ENCODE results near the gene TRIM14. TPM values are rescaled to one million over a fixed set of nuclear protein-coding genes. Genes with fewer than 3 reads are reported as not detected.

TRIM14 gene, protein sequence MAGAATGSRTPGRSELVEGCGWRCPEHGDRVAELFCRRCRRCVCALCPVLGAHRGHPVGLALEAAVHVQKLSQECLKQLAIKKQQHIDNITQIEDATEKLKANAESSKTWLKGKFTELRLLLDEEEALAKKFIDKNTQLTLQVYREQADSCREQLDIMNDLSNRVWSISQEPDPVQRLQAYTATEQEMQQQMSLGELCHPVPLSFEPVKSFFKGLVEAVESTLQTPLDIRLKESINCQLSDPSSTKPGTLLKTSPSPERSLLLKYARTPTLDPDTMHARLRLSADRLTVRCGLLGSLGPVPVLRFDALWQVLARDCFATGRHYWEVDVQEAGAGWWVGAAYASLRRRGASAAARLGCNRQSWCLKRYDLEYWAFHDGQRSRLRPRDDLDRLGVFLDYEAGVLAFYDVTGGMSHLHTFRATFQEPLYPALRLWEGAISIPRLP
- total RNA-seq (2021) = 11.9 to 18.4 TPM (median 18.2 TPM) in 3 replicates
- percentile 51 among the genes with signal in this experiment for Bru-seq, nascent RNA
- long read RNA-seq, experiment 1, full-length matches to known transcripts = 46 of 72 reads
- long read RNA-seq, experiment 1, partial matches to known transcripts = 4 of 72 reads
- long read RNA-seq, experiment 1, other reads (novel, unspliced or antisense) = 22 of 72 reads
- long read RNA-seq, experiment 2, partial matches to known transcripts = 1 of 19 reads
- long read RNA-seq, experiment 2, other reads (novel, unspliced or antisense) = 18 of 19 reads
- long read RNA-seq, experiment 3 = 0 reads

DNA sequence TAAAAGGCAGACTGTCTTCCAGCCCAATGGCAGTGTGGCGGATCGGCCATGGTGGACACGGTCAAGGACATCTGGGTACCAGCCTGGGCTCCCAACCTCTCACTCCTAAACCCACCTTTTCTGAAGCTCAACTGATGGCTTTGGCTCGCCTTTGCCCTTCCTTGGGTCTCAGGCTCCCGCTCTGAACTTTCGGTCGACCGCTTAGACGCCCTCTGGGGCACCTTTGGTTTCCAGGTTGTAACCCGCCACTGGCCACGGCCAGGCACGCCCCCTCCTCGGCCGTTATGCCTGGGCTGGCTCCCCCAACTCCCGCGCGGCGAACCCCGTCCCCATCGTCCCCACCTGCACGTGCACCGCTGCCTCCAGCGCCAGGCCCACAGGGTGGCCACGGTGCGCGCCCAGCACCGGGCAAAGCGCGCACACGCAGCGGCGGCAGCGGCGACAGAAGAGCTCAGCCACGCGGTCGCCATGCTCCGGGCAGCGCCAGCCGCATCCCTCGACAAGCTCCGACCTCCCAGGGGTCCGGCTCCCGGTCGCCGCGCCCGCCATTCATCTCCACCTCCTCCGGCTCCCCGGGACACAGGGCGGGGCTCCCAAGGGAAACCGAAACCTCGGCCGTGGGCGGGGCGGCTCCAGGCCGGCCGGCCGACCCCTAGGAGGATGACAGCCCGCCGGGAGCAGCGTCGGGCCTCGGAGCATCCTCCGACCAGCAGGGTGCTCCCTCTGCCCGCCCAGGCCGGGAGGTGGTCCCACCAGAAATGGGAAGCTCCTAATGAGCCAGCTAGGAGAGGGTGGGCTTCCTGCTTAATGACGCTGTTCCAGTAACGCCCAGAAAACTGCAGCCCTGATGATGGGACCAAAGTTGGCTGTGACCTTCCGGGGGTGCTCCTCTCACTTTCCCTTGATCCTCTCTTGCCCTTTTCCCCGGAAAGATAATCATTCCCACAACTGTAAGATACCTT, at the start of gene TRIM14:
Gene TRIM14, minus strand, starts transcription at position 583 of the 962 bp plus-strand sequence. Its CDS starts 34 bp downstream, at position 549.
- peak; percentile 73 for DNase-seq (ENCODE audit: low spot score)
- CTCF ChIA-PET = interaction anchor here (0.6 to 2.7 kb wide), 23 partner anchors 14 to 167 kb away, joined by 3 to 12 read pairs (median 4); partner anchors contain the start of genes CORO2A, NANS and TBC1D2
- no peaks in the 10 kb centered on the region; the same call in 1 of the 2 replicates for H3K36me3 Mint-ChIP-seq
- peak; percentile 76 for ATAC-seq
- H3K27me3 Mint-ChIP-seq (ENCODE audit: low read depth) = peaks cover 20% of the 10 kb centered on the region
- H3K9me3 Mint-ChIP-seq = no peaks in the 10 kb centered on the region
- POLR2A ChIA-PET = interaction anchor here (1.2 to 1.8 kb wide), 2 partner anchors 27 to 144 kb away, joined by 3 to 4 read pairs; no protein-coding TSS in a partner anchor
- H3K27ac Mint-ChIP-seq = no peak within 1 kb of the TSS; the same call in 1 of the 2 replicates
- peak within 1 kb of the TSS; percentile 66 for H3K4me3 Mint-ChIP-seq
- peaks cover 19% of the 10 kb centered on the region for H3K4me1 Mint-ChIP-seq
- peak; percentile 95 for TF ChIP-seq TP53 (CRISPR knock-in tag; IDR thresholded peaks at IDR 0.05)
- TF ChIP-seq, protein P1, sequence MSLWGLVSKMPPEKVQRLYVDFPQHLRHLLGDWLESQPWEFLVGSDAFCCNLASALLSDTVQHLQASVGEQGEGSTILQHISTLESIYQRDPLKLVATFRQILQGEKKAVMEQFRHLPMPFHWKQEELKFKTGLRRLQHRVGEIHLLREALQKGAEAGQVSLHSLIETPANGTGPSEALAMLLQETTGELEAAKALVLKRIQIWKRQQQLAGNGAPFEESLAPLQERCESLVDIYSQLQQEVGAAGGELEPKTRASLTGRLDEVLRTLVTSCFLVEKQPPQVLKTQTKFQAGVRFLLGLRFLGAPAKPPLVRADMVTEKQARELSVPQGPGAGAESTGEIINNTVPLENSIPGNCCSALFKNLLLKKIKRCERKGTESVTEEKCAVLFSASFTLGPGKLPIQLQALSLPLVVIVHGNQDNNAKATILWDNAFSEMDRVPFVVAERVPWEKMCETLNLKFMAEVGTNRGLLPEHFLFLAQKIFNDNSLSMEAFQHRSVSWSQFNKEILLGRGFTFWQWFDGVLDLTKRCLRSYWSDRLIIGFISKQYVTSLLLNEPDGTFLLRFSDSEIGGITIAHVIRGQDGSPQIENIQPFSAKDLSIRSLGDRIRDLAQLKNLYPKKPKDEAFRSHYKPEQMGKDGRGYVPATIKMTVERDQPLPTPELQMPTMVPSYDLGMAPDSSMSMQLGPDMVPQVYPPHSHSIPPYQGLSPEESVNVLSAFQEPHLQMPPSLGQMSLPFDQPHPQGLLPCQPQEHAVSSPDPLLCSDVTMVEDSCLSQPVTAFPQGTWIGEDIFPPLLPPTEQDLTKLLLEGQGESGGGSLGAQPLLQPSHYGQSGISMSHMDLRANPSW (CRISPR knock-in tag; conservative IDR thresholded peaks at IDR 0.05; ENCODE audit: low read depth) = no peak
- TF ChIP-seq HMGA2 (CRISPR knock-in tag; IDR thresholded peaks at IDR 0.05) = no peak
- TF ChIP-seq, protein P2, sequence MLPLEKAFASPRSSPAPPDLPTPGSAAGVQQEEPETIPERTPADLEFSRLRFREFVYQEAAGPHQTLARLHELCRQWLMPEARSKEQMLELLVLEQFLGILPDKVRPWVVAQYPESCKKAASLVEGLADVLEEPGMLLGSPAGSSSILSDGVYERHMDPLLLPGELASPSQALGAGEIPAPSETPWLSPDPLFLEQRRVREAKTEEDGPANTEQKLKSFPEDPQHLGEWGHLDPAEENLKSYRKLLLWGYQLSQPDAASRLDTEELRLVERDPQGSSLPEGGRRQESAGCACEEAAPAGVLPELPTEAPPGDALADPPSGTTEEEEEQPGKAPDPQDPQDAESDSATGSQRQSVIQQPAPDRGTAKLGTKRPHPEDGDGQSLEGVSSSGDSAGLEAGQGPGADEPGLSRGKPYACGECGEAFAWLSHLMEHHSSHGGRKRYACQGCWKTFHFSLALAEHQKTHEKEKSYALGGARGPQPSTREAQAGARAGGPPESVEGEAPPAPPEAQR (CRISPR knock-in tag; IDR thresholded peaks at IDR 0.05) = no peak
- TF ChIP-seq, protein P3, sequence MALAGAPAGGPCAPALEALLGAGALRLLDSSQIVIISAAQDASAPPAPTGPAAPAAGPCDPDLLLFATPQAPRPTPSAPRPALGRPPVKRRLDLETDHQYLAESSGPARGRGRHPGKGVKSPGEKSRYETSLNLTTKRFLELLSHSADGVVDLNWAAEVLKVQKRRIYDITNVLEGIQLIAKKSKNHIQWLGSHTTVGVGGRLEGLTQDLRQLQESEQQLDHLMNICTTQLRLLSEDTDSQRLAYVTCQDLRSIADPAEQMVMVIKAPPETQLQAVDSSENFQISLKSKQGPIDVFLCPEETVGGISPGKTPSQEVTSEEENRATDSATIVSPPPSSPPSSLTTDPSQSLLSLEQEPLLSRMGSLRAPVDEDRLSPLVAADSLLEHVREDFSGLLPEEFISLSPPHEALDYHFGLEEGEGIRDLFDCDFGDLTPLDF (CRISPR knock-in tag; IDR thresholded peaks at IDR 0.05) = peak; percentile 81; the same call in 1 of the 2 replicates
- TF ChIP-seq, protein P4, sequence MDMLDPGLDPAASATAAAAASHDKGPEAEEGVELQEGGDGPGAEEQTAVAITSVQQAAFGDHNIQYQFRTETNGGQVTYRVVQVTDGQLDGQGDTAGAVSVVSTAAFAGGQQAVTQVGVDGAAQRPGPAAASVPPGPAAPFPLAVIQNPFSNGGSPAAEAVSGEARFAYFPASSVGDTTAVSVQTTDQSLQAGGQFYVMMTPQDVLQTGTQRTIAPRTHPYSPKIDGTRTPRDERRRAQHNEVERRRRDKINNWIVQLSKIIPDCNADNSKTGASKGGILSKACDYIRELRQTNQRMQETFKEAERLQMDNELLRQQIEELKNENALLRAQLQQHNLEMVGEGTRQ (CRISPR knock-in tag; IDR thresholded peaks at IDR 0.05) = no peak
- TF ChIP-seq GTF2I (CRISPR knock-in tag; conservative IDR thresholded peaks at IDR 0.05) = no peak
- peak; percentile 86 for TF ChIP-seq ETV6 (CRISPR knock-in tag; IDR thresholded peaks at IDR 0.05)
- no peak for TF ChIP-seq JAZF1 (CRISPR knock-in tag; IDR thresholded peaks at IDR 0.05)
- TF ChIP-seq, protein P5, sequence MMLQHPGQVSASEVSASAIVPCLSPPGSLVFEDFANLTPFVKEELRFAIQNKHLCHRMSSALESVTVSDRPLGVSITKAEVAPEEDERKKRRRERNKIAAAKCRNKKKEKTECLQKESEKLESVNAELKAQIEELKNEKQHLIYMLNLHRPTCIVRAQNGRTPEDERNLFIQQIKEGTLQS (CRISPR knock-in tag; conservative IDR thresholded peaks at IDR 0.05) = no peak; the same call in 1 of the 2 replicates
- TF ChIP-seq NR3C1 (CRISPR knock-in tag; conservative IDR thresholded peaks at IDR 0.05; ENCODE audit: low read depth) = 0 out of 2 replicates have a peak, but pooled peaks have one; percentile 60
- peak; percentile 73; the same call in 1 of the 2 replicates for TF ChIP-seq NFE2L1 (CRISPR knock-in tag; IDR thresholded peaks at IDR 0.05)
- TF ChIP-seq TCF7 (CRISPR knock-in tag; IDR thresholded peaks at IDR 0.05; ENCODE audit: low read depth) = no peak
- TF ChIP-seq, protein P6, sequence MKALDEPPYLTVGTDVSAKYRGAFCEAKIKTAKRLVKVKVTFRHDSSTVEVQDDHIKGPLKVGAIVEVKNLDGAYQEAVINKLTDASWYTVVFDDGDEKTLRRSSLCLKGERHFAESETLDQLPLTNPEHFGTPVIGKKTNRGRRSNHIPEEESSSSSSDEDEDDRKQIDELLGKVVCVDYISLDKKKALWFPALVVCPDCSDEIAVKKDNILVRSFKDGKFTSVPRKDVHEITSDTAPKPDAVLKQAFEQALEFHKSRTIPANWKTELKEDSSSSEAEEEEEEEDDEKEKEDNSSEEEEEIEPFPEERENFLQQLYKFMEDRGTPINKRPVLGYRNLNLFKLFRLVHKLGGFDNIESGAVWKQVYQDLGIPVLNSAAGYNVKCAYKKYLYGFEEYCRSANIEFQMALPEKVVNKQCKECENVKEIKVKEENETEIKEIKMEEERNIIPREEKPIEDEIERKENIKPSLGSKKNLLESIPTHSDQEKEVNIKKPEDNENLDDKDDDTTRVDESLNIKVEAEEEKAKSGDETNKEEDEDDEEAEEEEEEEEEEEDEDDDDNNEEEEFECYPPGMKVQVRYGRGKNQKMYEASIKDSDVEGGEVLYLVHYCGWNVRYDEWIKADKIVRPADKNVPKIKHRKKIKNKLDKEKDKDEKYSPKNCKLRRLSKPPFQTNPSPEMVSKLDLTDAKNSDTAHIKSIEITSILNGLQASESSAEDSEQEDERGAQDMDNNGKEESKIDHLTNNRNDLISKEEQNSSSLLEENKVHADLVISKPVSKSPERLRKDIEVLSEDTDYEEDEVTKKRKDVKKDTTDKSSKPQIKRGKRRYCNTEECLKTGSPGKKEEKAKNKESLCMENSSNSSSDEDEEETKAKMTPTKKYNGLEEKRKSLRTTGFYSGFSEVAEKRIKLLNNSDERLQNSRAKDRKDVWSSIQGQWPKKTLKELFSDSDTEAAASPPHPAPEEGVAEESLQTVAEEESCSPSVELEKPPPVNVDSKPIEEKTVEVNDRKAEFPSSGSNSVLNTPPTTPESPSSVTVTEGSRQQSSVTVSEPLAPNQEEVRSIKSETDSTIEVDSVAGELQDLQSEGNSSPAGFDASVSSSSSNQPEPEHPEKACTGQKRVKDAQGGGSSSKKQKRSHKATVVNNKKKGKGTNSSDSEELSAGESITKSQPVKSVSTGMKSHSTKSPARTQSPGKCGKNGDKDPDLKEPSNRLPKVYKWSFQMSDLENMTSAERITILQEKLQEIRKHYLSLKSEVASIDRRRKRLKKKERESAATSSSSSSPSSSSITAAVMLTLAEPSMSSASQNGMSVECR (CRISPR knock-in tag; IDR thresholded peaks at IDR 0.05; ENCODE audit: borderline replicate concordance) = peak; percentile 90
- peak; percentile 86; the same call in 1 of the 2 replicates for TF ChIP-seq ZNF219 (CRISPR knock-in tag; IDR thresholded peaks at IDR 0.05; ENCODE audit: borderline replicate concordance)
- TF ChIP-seq, protein P7, sequence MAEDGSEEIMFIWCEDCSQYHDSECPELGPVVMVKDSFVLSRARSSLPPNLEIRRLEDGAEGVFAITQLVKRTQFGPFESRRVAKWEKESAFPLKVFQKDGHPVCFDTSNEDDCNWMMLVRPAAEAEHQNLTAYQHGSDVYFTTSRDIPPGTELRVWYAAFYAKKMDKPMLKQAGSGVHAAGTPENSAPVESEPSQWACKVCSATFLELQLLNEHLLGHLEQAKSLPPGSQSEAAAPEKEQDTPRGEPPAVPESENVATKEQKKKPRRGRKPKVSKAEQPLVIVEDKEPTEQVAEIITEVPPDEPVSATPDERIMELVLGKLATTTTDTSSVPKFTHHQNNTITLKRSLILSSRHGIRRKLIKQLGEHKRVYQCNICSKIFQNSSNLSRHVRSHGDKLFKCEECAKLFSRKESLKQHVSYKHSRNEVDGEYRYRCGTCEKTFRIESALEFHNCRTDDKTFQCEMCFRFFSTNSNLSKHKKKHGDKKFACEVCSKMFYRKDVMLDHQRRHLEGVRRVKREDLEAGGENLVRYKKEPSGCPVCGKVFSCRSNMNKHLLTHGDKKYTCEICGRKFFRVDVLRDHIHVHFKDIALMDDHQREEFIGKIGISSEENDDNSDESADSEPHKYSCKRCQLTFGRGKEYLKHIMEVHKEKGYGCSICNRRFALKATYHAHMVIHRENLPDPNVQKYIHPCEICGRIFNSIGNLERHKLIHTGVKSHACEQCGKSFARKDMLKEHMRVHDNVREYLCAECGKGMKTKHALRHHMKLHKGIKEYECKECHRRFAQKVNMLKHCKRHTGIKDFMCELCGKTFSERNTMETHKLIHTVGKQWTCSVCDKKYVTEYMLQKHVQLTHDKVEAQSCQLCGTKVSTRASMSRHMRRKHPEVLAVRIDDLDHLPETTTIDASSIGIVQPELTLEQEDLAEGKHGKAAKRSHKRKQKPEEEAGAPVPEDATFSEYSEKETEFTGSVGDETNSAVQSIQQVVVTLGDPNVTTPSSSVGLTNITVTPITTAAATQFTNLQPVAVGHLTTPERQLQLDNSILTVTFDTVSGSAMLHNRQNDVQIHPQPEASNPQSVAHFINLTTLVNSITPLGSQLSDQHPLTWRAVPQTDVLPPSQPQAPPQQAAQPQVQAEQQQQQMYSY (CRISPR knock-in tag; IDR thresholded peaks at IDR 0.05) = peak; percentile 68; the same call in 1 of the 2 replicates
- no peak for TF ChIP-seq GABPB1 (CRISPR knock-in tag; IDR thresholded peaks at IDR 0.05)

Measured in WTC11 (cell line).